Stimulated activated naive B cell treated with anti-CD40 and anti-IgM and Interleukin-4, amounts not matched to agents 10 μg/mL and 1 μg/mL and 100 μg/mL, for 72 hours (primary cell): ENCODE results near the gene ACADVL.

Experiments
- ATAC-seq, 2 donors: fragments of 150-1000 bp; cut with Tn5 transposase; replicated peaks; 2 replicates each; pipeline ENCODE4 v1.10.0; 2021; ENCODE audit warnings: moderate library complexity in 1 of 2
- DNase-seq: peaks from one replicate; pipeline ENCODE4 v3.0.0; 2021
- H3K27ac Mint-ChIP-seq: one replicate; pipeline ENCODE4 v1.8.0; 2022; ENCODE audit warnings: mild to moderate bottlenecking, mixed read lengths
- H3K27me3 Mint-ChIP-seq, 2 donors: one replicate each; pipeline ENCODE4 v1.8.0; 2022; ENCODE audit warnings: mixed read lengths in 2 of 2
- H3K36me3 Mint-ChIP-seq, 2 donors: one replicate each; pipeline ENCODE4 v1.8.0; 2022; ENCODE audit warnings: mixed read lengths in 2 of 2, mild to moderate bottlenecking in 1 of 2
- H3K4me1 Mint-ChIP-seq, 2 donors: one replicate each; pipeline ENCODE4 v1.8.0; 2022; ENCODE audit warnings: mixed read lengths in 2 of 2, mild to moderate bottlenecking in 1 of 2
- H3K4me3 Mint-ChIP-seq, 2 donors: one replicate each; pipeline ENCODE4 v1.8.0; 2022; ENCODE audit warnings: mild to moderate bottlenecking in 2 of 2, mixed read lengths in 2 of 2, moderate library complexity in 1 of 2
- H3K9me3 Mint-ChIP-seq, 2 donors: one replicate each; pipeline ENCODE4 v1.8.0; 2022; ENCODE audit warnings: mixed read lengths in 2 of 2, mild to moderate bottlenecking in 1 of 2

Gene ACADVL

GRCh38 chr17:7251661-7252175 lies 32.0 kb downstream of the ACADVL start, which contains the start of gene CTDNEP1:
Gene CTDNEP1, minus strand, starts transcription at chr17:7251734. Its CDS starts 438 bp downstream, at chr17:7251296.
- peak within 1 kb of the TSS; percentile 92 to 98 for H3K4me3 Mint-ChIP-seq
- H3K36me3 Mint-ChIP-seq: peaks cover 31 to 48% of the 10 kb centered on the region in 2 donors
- peak within 1 kb of the TSS; percentile 100 for H3K27ac Mint-ChIP-seq
- peaks cover 23 to 57% of the 10 kb centered on the region in 2 donors for H3K4me1 Mint-ChIP-seq
- no peaks in the 10 kb centered on the region for H3K27me3 Mint-ChIP-seq
- DNase-seq (no peak), ATAC-seq (peak; percentile 93 to 95)
- no peaks in the 10 kb centered on the region for H3K9me3 Mint-ChIP-seq

GRCh38 chr17:7252176-7253043 lies 32.7 kb downstream of the ACADVL start, which contains the start of gene ELP5:
Gene ELP5, plus strand, starts transcription at chr17:7252215. Its CDS starts 336 bp downstream, at chr17:7252551.
- H3K4me3 Mint-ChIP-seq: peak within 1 kb of the TSS; percentile 92 to 98
- H3K27me3 Mint-ChIP-seq: no peaks in the 10 kb centered on the region
- peak; percentile 75 to 77 for ATAC-seq
- H3K9me3 Mint-ChIP-seq: no peaks in the 10 kb centered on the region
- H3K36me3 Mint-ChIP-seq: peaks cover 35 to 46% of the 10 kb centered on the region in 2 donors
- DNase-seq: peak; percentile 98
- H3K27ac Mint-ChIP-seq: peak within 1 kb of the TSS; percentile 100
- peaks cover 23 to 53% of the 10 kb centered on the region in 2 donors for H3K4me1 Mint-ChIP-seq

GRCh38 chr17:7253082-7253481 lies 33.3 kb downstream of the ACADVL start:
- H3K4me1 Mint-ChIP-seq: peaks cover 23 to 53% of the 10 kb centered on the region in 2 donors
- H3K9me3 Mint-ChIP-seq: no peaks in the 10 kb centered on the region
- H3K27ac Mint-ChIP-seq: peak overlapping the region; percentile 100
- peak overlapping the region; percentile 92 to 98 for H3K4me3 Mint-ChIP-seq
- DNase-seq: no peak
- no peaks in the 10 kb centered on the region for H3K27me3 Mint-ChIP-seq
- no peak for ATAC-seq
- peaks cover 36 to 46% of the 10 kb centered on the region in 2 donors for H3K36me3 Mint-ChIP-seq

- H3K4me3 Mint-ChIP-seq: no peak overlapping the region
- DNase-seq: no peak
- no peak overlapping the region for H3K27ac Mint-ChIP-seq
- no peaks in the 10 kb centered on the region for H3K9me3 Mint-ChIP-seq
- peaks cover 40 to 49% of the 10 kb centered on the region in 2 donors for H3K36me3 Mint-ChIP-seq
- peaks cover 14 to 41% of the 10 kb centered on the region in 2 donors for H3K4me1 Mint-ChIP-seq
- no peaks in the 10 kb centered on the region for H3K27me3 Mint-ChIP-seq
- no peak for ATAC-seq
Observed at GRCh38 chr17:7254511-7254910, 34.8 kb downstream of the ACADVL start.

- Mint-ChIP-seq H3K36me3 (peaks cover 33 to 44% of the 10 kb centered on the region in 2 donors), H3K9me3 (no peaks in the 10 kb centered on the region), H3K27ac (peak overlapping the region; percentile 88), H3K4me3 (no peak overlapping the region), H3K4me1 (peaks cover 19 to 40% of the 10 kb centered on the region in 2 donors), H3K27me3 (peaks cover 0 to 3% of the 10 kb centered on the region in 2 donors)
- DNase-seq: no peak
- no peak for ATAC-seq
Observed at GRCh38 chr17:7256766-7257456, 37.2 kb downstream of the ACADVL start.

- no peak for DNase-seq
- Mint-ChIP-seq H3K4me3 (no peak overlapping the region), H3K27me3 (peaks cover 13 to 21% of the 10 kb centered on the region in 2 donors), H3K27ac (peak overlapping the region; percentile 20), H3K36me3 (peaks cover 27 to 28% of the 10 kb centered on the region in 2 donors), H3K9me3 (no peaks in the 10 kb centered on the region), H3K4me1 (peaks cover 18 to 40% of the 10 kb centered on the region in 2 donors)
- ATAC-seq: no peak
Observed at GRCh38 chr17:7258731-7259554, 39.2 kb downstream of the ACADVL start.

- peak overlapping the region; percentile 7 for H3K27ac Mint-ChIP-seq
- no peak for ATAC-seq
- peaks cover 15 to 25% of the 10 kb centered on the region in 2 donors for H3K27me3 Mint-ChIP-seq
- no peaks in the 10 kb centered on the region for H3K9me3 Mint-ChIP-seq
- DNase-seq: no peak
- H3K4me1 Mint-ChIP-seq: peaks cover 18 to 40% of the 10 kb centered on the region in 2 donors
- H3K4me3 Mint-ChIP-seq: no peak overlapping the region
- peaks cover 25% of the 10 kb centered on the region in 2 donors for H3K36me3 Mint-ChIP-seq
Observed at GRCh38 chr17:7259555-7259889, 39.8 kb downstream of the ACADVL start.

GRCh38 chr17:7260151-7260550 lies 40.4 kb downstream of the ACADVL start:
- Mint-ChIP-seq H3K9me3 (no peaks in the 10 kb centered on the region), H3K27me3 (peaks cover 15 to 25% of the 10 kb centered on the region in 2 donors), H3K27ac (peak overlapping the region; percentile 81), H3K4me1 (peaks cover 18 to 35% of the 10 kb centered on the region in 2 donors), H3K4me3 (peak overlapping the region; percentile 50 to 66), H3K36me3 (peaks cover 20 to 21% of the 10 kb centered on the region in 2 donors)
- ATAC-seq: no peak
- DNase-seq: no peak

- Mint-ChIP-seq H3K36me3 (peaks cover 20 to 21% of the 10 kb centered on the region in 2 donors), H3K27ac (no peak overlapping the region), H3K4me3 (peak overlapping the region; percentile 66 to 81), H3K9me3 (no peaks in the 10 kb centered on the region), H3K4me1 (peaks cover 18 to 35% of the 10 kb centered on the region in 2 donors), H3K27me3 (peaks cover 15 to 25% of the 10 kb centered on the region in 2 donors)
- DNase-seq: no peak
- peak; percentile 66 to 67 for ATAC-seq
Observed at GRCh38 chr17:7260651-7261378, 41.1 kb downstream of the ACADVL start.

- peaks cover 18 to 36% of the 10 kb centered on the region in 2 donors for H3K4me1 Mint-ChIP-seq
- H3K9me3 Mint-ChIP-seq: no peaks in the 10 kb centered on the region
- peak; percentile 52 to 54 for ATAC-seq
- peaks cover 12 to 16% of the 10 kb centered on the region in 2 donors for H3K36me3 Mint-ChIP-seq
- peak overlapping the region; percentile 25 for H3K27ac Mint-ChIP-seq
- H3K4me3 Mint-ChIP-seq: peak overlapping the region; percentile 79 to 81
- H3K27me3 Mint-ChIP-seq: peaks cover 16 to 33% of the 10 kb centered on the region in 2 donors
- DNase-seq: no peak
Observed at GRCh38 chr17:7261379-7262191, 41.8 kb downstream of the ACADVL start.

GRCh38 chr17:7262192-7262934 lies 42.6 kb downstream of the ACADVL start, which contains the start of gene CLDN7:
Gene CLDN7, minus strand, starts transcription at chr17:7262478. Its CDS starts 435 bp downstream, at chr17:7262043.
- Mint-ChIP-seq H3K4me3 (peak within 1 kb of the TSS; percentile 79 to 81), H3K9me3 (no peaks in the 10 kb centered on the region), H3K27me3 (peaks cover 19 to 37% of the 10 kb centered on the region in 2 donors), H3K36me3 (peaks cover 8 to 10% of the 10 kb centered on the region in 2 donors), H3K27ac (peak within 1 kb of the TSS; percentile 76), H3K4me1 (peaks cover 15 to 40% of the 10 kb centered on the region in 2 donors)
- no peak for DNase-seq
- no peak for ATAC-seq
